Central memory CD4-positive, alpha-beta T cell (primary cell): ENCODE data around the gene S100A14.
"Not testable (repeated sequence)": the region's sequence is repeated elsewhere in the genome, so short reads cannot be mapped to it uniquely, and the experiment has no call there.

ENCODE experiments used
- DNase-seq: peaks from one replicate; pipeline ENCODE4 v3.0.0; 2022
- total RNA-seq, 3 experiments: gene quantifications; one replicate each; lab custom pipeline; 2026; lab: John Stamatoyannopoulos, UW

The S100A14 gene
- 0 to 0.04 (median 0) reads per million in 3 experiments for total RNA-seq

DNA sequence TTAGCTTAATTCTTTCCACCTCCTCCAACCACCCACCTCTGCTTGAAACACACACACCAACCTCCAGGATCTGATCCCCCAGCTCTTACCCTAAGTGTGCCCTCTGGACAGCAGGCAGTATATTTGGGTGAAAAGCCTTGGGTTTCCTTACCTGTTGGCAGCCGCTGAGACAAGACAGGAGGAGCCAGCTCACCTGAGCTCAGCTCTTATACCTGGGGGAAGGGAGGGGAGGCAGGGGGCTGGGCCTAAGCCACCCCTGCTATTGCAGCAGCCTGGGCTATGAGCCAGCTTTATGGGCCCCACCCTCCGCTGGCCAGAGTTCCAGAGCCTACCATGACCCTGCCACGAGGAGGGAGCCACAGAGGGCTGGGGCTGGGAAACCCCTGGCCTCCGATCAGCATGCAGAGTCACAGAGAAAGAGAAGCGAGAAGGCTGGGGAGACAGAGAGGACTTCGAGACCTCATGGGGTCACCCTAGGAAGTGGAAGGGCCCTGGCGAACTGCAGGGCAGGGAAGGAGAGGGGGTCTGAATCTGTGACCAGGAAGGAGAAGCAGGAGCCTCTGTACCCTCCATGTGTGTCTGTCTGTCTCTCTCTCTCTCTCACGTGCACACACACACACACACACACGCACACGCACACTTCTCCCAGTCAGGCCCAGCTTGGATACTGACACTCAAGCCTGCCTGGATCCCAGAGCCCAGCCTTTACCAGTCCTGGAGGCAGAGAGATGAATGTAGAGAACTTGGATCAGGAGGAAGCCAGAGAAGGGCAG lies at the start of gene S100A14:
S100A14 (minus strand) TSS at position 182 of the 773 bp plus-strand sequence. CDS start 467 bp downstream, outside the sequence.
- no peak for DNase-seq

DNA sequence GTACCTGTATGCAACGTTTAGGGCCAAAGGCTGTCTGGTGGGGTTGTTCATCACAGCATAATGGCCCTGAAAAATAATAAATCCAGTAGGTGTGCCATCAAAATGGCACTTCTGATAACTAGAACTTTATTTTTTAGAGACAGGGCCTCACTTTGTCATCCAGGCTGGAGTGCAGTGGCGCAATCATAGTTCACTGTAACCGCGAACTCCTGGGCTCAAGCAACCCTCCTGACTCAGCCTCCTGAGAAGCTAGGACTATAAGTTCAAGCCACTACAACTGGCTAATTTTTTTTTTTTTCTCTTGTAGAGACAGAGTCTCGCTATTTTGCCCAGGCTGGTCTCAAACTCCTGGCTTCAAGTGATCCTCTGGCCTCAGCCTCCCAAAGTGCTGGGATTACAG lies 47.1 kb upstream of the S100A14 start:
- DNase-seq = no peak

DNA sequence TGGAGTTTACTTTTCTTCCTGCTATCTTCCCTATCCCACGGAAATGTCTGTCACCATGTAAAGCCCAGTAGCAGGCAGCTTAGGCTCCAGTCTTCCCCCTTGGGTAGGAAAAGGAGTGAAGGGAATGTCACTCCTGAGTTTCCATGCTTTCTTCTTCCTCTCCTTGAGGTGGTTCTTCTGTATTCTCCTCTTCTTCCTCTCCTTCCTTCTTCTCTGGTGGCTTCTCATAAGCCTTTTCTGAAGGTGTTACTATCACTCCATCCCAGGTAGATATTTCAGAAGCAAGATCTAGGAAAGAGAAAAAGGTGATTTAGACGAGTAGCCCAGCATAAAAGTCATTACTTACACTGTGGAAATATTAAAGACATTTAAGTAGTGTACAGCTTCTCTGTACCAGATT lies 46.1 kb upstream of the S100A14 start:
- no peak for DNase-seq

DNA sequence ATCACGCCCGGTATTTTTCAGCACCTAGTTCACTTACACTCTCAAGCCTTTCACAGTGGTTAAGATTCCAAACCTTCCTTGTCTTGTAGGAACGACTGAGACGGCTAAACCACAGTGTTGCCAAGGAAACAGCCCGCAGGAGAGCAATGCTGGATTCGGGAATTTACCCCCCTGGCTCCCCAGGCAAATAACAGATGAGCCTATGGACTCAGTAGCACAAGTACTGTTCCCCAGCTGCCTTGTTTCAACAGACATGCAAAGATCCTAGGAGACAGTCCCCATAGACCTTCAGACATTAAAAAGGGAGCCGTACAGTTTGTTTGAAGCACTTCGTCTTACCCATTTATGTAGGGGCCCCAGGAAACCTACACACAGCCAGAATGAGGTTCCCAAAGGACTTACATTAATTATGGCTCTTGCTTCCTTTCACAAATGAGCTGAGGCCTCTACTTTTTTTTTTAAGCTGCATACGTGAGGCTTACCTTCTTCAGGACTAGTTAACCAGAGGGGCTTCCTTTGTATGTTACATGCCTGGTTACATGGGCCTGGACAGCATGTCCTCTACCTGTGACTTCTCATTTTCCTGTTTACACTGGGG lies 45.1 kb upstream of the S100A14 start:
- no peak for DNase-seq

DNA sequence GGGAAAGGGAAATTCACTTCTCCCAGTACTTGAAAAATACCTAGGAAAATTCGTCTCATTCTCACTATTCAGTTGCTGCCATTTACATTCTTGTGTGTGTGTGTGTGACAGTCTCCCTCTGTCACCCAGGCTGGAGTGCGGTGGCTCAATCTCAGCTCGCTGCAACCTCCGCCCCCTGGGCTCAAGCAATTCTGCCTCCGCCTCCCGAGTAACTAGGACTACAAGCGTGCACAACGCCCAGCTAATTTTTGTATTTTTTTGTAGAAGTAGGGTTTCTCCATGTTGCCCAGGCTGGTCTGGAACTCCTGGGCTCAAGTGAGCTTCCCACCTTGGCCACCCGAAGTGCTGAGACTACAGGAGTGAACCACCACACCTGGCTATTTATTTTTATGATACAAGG lies 43.5 kb upstream of the S100A14 start:
- DNase-seq = no peak

DNA sequence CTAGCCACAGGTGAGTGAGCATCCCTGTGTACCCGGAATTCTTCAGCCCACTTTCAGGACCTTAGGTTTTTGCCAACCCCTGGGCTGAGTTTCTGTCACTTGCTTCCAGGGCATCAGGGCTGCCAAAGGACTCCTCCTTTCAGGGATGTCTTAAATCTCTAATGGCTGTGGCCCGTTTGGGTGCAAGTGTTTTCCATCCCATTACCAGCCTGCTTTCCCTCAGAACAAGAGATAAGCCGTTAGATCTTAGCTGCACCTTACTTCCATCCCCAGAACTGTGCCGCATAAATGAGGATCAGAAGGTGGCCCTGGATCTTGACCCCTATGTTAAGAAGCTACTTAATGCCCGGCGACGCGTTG lies 43.0 kb upstream of the S100A14 start:
- no peak for DNase-seq

DNA sequence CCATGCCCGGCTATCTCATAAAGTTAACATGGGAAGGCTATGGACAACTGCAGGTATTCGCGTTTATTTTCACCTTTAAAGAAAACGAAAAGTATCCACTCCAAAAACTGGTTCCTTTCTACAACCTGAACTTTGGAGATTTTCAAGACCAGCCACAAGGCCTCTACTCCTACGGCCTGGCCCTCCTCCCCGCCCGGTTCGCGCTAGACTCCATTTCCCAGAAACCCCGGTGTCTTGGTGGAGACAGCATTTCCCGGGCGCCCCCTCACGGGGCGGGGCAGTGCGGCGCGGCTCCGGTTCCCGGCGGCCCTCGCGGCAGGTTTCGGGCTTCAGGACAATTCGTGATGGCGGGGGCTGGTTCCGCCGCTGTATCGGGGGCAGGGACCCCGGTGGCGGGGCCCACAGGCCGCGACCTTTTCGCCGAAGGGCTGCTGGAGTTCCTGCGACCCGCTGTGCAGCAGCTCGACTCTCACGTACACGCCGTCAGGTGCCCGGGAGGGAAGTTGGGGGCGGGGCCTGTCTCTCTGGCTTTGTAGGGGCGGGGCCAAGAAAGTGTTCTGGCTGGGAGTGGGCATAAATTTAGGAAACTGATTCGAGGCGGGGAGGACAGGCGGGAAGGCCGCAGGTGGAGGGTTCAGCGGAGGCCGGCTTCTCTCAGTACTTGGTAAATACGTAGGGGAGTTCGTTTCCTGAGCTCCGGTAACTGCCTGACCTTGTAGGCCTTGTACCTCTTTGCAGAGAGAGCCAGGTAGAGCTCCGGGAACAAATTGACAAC lies 42.5 kb upstream of the S100A14 start, which contains the start of gene SNAPIN:
SNAPIN (plus strand) TSS at position 304 of the 775 bp plus-strand sequence; CDS start at position 345, 41 bp downstream.
- peak; percentile 87 for DNase-seq

DNA sequence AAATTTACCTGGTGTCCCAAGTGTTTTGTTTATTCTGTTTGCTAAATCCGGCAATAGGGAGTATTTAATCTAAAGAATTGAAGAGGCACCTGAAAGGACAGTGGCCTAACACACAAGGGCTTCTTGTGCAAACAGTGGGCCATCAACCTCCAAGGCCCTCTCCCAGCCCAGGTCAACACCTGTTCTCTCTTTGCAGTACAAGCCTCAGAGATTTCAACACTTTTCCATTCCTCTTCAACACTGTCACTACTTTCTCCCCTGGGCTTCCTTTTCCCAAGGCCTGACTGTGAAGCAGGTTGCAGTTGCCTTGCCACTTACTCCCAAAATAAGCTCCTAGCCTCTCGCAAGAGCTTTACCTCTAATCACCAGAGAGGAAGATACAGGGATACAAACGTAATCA lies 39.2 kb upstream of the S100A14 start:
- DNase-seq = no peak

DNA sequence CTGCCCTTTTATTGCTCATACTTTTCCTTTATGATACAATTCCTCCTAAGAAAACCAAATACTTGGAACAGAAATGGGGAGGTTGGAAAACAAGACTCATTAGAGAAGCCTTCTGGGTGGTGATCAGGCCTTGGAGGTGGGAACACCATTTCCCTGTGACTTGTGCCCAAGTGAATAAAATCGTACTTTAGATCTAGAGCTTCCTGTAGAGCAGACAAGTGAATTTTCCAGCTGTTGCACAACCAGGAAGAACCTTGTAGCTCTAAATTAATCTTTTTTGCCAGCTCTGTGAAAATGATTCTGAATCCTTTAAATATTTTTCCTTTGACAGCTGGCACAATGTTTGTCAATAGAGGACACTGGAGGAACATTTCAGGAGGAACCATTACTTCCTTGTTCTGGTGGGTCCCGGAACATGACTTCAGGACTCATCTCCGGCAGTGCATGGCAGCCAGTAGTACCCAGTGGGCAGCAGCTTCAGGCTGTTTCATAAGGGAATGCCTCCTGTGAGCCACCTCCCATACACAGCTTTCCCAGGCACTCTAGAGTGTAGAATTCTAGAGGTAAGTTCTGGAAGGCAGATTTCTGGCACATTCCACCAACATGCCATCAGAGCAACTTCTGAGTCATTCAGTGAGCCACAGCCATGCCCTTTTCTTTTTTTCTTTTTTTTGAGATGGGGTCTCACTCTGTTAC lies 36.8 kb upstream of the S100A14 start:
- no peak for DNase-seq

DNA sequence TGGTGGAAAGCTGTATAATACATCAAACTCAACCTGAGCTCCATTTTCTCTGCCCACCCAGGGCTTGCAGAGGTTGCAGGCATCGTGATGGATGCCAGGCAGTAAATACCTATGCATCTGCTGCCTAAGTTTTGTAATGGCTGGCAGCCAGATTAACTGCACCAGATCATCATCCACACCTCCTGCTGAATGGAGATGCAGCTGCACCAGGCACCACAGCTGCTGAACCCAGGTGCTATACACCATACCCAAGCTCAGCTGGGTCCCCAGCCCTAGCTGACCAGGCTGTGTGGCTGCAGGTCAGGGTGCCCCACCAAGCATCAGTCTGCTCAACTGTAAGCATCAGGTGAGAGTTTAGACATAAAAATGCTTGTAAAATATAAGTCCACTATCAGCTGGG lies 35.6 kb upstream of the S100A14 start:
- no peak for DNase-seq

DNA sequence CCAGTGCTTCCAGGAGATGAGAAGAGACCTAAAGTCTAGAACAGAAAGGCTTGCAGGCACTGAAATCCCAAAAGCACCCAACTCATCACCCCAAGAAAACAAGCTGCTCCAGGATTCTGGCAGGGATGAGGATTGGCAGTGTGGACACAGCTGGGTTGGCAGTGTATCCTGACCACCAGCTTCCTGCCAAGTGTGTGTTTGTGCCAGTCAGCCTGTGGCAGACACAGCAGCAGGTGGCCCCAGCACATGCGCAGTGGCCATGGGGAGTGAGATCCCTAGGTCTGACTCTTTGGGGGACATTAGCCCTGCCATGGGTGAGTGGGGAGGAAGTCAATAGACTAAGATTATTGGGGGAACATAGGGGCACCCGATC lies 33.7 kb upstream of the S100A14 start:
- DNase-seq = no peak

DNA sequence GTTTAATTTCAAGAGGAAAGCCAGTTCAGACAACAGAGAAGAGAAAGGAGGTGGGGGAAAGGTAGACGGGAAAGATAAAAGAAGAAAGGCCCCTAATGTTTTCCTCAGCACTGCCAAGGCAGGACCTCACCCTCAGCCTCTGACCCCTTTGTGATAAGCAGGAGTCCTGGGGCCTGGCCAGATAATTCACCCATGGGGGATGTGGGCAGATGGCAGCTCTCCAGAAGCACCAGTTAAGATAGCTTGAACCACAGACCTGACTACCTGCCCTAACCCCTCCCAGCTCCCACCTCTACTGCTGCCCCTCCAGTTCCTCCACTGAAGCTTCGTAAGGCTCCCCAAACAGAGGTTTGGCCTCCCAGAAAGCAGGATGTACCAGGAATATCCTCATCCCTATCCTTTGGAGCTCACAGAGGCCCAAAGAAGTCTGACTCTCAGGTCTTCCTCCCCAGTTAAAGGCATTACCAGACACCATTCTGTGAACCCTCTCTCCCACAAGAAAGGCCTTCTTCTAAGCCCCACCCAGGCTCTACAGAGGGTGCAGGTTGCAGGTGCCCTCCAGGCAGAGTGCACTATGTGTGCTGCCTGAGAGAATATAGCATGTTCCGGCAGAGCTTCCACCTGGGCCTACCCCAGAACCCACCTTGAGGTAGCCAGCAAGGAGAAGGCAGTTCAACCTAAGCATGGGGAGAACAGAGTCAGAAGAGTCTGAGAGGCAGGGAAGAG lies 33.2 kb upstream of the S100A14 start:
- DNase-seq = peak; percentile 32

DNA sequence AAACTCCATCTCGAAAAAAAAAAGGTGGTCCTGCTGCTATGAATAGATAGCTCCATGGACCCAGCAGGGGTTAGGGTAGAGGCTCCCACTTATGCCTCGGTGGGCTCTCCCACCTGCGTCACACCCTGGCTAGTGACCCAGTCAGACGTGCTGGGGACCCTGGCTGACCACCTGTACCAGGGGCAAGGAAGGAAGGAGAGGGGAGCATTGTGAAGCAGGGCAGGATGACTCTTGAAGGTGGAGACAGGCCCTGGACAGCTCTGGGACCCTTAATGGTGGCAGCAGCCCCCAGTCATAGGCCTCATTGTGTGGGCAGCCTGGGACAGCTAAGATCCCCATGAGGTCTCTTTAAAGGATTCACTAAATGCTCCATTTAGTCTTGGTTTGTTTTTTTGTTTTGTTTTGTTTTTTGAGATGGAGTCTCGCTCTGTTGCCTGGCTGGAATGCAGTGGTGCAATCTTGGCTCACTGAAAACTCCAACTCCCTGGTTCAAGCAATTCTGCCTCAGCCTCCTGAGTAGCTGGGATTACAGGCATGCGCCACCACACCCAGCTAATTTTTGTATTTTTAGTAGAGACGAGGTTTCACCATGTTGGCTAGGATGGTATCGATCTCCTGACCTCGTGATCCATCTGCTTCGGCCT lies 32.0 kb upstream of the S100A14 start:
- DNase-seq = no peak

DNA sequence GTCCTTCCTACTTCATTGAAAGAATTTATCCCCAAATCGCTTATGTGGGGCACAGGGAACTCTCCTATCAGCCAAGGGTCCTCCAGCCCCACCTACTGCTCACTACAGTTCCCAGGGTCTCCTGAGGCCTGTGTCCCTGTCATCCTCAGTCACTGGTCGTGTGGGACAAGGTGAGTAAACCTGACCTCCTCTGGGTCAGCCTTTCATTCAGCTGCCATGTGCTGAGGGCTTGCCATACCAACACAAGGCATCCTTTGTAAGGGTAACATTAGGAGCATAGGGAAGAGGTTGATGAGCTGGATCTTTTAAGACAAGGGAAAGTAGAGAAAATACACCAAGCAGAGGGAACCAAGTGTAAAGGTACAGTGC lies 31.2 kb upstream of the S100A14 start:
- DNase-seq = no peak

DNA sequence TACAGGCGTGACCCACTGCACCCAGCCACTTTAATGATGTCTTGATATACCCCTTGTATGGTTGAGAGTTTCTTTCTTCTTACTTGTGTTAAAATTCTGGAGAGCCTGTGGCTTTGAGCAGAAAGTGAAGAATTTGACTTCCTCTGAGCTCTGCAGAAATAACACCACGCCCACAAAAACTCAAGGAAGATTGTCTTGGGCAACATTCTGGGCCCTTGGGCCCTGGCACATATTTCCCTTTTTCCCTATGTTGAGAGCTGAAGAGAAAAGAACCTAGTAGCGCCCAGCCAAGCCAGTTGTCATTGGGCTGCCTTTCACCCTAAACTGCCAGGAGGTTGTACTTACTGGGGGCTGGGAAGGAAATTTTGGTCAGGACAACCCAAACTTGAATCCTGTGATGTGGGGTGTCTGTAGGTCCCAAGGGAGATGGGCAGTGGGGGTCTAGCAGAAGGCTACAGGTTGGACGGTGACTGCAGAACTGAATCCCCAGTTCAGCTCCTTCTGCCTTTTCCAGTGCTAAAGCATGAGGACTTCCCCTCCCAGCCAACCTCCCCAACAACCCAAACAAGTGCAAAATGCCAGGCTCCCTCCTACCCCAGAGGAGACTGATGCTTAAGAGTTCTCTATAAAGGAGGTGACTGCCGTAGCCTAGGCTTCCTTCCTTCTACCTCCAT lies 30.7 kb upstream of the S100A14 start:
- DNase-seq = no peak

DNA sequence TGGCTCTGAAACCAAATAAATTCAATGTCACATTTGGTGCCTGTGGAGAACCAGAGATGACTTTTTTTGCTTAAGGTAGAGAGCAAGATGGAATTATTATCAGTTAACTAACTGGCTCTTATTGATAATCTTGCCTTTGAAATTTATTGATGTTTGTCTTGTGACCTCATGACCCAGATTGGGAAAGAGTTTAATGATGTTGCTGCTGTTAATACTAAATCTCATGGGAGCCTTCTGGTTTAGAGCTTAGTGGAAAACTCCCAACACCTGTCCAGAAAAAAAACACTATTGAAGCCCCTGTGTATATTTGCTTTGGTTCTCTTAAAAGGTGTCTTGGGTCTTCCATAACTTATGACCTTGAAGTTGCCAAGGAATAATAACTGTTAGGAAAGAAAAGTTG lies 27.7 kb upstream of the S100A14 start:
- no peak for DNase-seq

DNA sequence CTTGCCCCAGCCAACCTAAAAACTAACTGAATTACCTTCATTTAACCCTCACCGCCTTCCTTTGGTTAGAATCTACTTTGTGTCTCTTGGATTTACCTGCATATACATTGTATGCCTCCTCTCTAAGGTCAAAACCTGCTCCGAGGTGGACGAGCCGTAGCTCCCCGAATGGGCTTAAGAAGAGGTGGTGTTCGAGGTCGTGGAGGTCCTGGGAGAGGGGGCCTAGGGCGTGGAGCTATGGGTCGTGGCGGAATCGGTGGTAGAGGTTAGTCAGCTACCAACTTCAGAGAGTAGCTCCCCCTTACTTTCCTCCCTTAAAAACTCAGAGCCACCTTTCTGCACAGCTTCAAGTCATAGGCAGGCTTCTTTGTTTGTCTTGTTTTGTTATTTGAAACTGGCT lies 27.0 kb upstream of the S100A14 start:
- no peak for DNase-seq

DNA sequence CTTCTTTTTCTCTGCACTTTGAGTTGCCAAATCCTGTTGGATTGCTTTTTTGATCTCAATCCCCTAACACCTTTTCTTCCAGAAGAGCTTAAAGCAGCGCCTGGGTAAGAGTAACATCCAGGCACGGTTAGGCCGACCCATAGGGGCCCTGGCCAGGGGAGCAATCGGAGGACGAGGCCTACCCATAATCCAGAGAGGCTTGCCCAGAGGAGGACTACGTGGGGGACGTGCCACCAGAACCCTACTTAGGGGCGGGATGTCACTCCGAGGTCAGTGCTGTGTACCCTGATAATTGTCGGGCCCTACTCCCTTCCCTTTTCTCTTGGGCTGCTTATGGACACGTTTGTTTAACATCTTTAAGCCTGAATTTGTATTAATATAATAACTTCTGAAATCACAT lies 26.0 kb upstream of the S100A14 start:
- DNase-seq = no peak

DNA sequence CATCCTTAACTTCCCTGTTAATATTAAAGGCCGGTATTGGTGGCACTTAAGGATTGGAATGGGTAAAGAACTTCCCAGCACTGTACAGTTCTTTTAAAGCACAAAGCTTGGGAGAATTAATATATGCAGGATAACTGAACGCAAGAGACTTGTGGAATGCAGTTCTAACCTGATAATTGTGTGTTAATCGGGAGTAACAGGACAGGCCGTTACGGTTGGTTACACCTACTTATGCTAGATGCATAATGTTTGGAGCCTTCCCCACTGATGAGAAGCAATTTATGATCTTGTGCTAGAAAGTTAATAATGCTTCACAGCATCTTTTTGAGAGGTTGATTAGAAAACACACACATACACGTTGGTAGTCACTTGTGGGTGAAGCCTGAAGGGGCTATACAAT lies 24.7 kb upstream of the S100A14 start:
- no peak for DNase-seq

DNA sequence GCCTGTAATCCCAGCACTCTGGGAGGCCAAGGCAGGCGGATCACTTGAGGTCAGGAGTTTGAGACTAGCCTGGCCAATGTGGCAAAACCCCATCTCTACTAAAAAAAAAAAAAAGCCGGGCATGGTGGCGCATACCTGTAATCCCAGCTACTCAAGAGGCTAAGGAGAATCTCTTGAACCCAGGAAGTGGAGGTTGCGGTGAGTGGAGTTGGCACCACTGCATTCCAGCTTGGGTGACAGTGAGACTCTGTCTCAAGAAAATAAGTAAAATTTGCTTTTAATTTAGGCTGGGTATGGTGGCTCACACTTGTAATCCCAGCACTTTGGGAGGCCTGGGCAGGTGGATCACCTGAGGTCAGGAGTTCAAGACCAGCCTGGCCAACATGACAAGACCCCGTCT lies 24.1 kb upstream of the S100A14 start:
- not testable (repeated sequence) for DNase-seq

DNA sequence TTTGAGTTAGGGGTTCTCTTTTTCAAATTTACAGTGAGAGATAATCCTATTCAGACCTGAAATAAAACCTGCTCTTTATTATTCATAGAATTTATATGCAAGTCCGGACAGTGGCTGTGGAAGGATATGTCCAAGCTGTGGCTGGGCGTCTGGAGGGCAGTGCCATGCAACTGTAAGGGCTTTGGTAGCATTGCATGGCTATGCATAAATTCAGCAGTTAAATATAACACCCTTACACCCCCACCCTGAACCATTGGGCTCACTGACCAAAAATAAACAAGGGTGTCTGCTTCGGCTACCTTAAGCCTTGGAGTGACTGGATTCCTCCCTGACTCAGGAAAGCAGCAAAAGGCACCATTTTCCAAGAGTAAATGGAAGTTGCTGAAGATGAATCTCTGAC lies 23.2 kb upstream of the S100A14 start:
- DNase-seq = no peak
